ENCODE measurements around the gene VIPR1.

The VIPR1 gene

DNA sequence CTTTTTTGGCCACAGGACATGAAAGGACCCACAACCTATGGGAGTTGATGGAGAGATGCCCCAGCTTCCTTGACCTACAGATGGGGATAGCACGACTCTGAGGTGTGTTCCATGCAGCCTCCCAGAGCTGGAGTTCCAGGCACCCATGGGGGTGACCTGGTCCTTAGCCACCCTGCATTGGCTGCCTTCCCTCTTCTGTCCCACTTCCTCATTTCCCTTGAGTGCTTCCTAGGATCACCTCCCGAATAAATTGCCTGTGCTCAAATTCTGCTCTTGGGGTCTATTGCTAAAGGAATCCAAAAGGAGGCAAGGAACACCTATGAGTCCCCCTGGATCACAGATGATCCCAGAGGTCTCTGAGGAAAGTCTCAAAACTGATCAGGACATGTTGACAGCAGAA lies 24.7 kb upstream of the VIPR1 start:
- POLR2A ChIA-PET: interaction anchor here (0.6 kb wide), 1 partner anchor 261 kb away, joined by 3 read pairs; no protein-coding TSS in a partner anchor
- H3K36me3 ChIP-seq (ENCODE audit: control insufficient read depth in 2 of 2, insufficient read depth in 1 of 2, low read length in 2 of 2): no peaks in the 10 kb centered on the region
- no peak overlapping the region for H3K4me3 ChIP-seq (ENCODE audit: low read depth, low read length)
- H3K27ac ChIP-seq (ENCODE audit: extremely low read depth, low read depth, low read length): no peak overlapping the region
- H3K9me3 ChIP-seq (ENCODE audit: control insufficient read depth, insufficient read depth, low read depth, low read length): no peaks in the 10 kb centered on the region
- TF ChIP-seq ZNF350 (tag by site-specific recombination; IDR thresholded peaks at IDR 0.05) (no peak), ZBTB20 (tag by site-specific recombination; IDR thresholded peaks at IDR 0.05) (no peak), ZNF791 (tag by site-specific recombination; IDR thresholded peaks at IDR 0.05) (no peak), ZNF677 (tag by site-specific recombination; IDR thresholded peaks at IDR 0.05) (no peak), ZNF549 (tag by site-specific recombination; IDR thresholded peaks at IDR 0.05) (no peak), ZBTB7A (tag by site-specific recombination; IDR thresholded peaks at IDR 0.05; ENCODE audit: low read depth) (no peak), ZNF394 (tag by site-specific recombination; IDR thresholded peaks at IDR 0.05; ENCODE audit: borderline replicate concordance) (no peak), REPIN1 (tag by site-specific recombination; IDR thresholded peaks at IDR 0.05; ENCODE audit: low read depth) (no peak), ZNF311 (tag by site-specific recombination; IDR thresholded peaks at IDR 0.05; ENCODE audit: borderline replicate concordance) (no peak), ZFP3 (tag by site-specific recombination; IDR thresholded peaks at IDR 0.05; ENCODE audit: low read depth) (no peak), ZNF701 (tag by site-specific recombination; IDR thresholded peaks at IDR 0.05) (no peak), ZNF155 (tag by site-specific recombination; IDR thresholded peaks at IDR 0.05) (no peak), ZNF274 (IDR thresholded peaks at IDR 0.05; ENCODE audit: low read length) (no peak), ZNF274 (tag by site-specific recombination; IDR thresholded peaks at IDR 0.05; ENCODE audit: borderline replicate concordance) (no peak), ZNF404 (tag by site-specific recombination; IDR thresholded peaks at IDR 0.05) (no peak), BCL11A (tag by site-specific recombination; IDR thresholded peaks at IDR 0.05; ENCODE audit: low read depth) (no peak), ZNF169 (tag by site-specific recombination; IDR thresholded peaks at IDR 0.05) (no peak), WT1 (tag by site-specific recombination; IDR thresholded peaks at IDR 0.05) (no peak)
- TF ChIP-seq, protein P1, sequence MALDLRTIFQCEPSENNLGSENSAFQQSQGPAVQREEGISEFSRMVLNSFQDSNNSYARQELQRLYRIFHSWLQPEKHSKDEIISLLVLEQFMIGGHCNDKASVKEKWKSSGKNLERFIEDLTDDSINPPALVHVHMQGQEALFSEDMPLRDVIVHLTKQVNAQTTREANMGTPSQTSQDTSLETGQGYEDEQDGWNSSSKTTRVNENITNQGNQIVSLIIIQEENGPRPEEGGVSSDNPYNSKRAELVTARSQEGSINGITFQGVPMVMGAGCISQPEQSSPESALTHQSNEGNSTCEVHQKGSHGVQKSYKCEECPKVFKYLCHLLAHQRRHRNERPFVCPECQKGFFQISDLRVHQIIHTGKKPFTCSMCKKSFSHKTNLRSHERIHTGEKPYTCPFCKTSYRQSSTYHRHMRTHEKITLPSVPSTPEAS (tag by site-specific recombination; IDR thresholded peaks at IDR 0.05): no peak
- TF ChIP-seq, protein P2, sequence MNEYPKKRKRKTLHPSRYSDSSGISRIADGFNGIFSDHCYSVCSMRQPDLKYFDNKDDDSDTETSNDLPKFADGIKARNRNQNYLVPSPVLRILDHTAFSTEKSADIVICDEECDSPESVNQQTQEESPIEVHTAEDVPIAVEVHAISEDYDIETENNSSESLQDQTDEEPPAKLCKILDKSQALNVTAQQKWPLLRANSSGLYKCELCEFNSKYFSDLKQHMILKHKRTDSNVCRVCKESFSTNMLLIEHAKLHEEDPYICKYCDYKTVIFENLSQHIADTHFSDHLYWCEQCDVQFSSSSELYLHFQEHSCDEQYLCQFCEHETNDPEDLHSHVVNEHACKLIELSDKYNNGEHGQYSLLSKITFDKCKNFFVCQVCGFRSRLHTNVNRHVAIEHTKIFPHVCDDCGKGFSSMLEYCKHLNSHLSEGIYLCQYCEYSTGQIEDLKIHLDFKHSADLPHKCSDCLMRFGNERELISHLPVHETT (tag by site-specific recombination; IDR thresholded peaks at IDR 0.05): no peak
- TF ChIP-seq, protein P3, sequence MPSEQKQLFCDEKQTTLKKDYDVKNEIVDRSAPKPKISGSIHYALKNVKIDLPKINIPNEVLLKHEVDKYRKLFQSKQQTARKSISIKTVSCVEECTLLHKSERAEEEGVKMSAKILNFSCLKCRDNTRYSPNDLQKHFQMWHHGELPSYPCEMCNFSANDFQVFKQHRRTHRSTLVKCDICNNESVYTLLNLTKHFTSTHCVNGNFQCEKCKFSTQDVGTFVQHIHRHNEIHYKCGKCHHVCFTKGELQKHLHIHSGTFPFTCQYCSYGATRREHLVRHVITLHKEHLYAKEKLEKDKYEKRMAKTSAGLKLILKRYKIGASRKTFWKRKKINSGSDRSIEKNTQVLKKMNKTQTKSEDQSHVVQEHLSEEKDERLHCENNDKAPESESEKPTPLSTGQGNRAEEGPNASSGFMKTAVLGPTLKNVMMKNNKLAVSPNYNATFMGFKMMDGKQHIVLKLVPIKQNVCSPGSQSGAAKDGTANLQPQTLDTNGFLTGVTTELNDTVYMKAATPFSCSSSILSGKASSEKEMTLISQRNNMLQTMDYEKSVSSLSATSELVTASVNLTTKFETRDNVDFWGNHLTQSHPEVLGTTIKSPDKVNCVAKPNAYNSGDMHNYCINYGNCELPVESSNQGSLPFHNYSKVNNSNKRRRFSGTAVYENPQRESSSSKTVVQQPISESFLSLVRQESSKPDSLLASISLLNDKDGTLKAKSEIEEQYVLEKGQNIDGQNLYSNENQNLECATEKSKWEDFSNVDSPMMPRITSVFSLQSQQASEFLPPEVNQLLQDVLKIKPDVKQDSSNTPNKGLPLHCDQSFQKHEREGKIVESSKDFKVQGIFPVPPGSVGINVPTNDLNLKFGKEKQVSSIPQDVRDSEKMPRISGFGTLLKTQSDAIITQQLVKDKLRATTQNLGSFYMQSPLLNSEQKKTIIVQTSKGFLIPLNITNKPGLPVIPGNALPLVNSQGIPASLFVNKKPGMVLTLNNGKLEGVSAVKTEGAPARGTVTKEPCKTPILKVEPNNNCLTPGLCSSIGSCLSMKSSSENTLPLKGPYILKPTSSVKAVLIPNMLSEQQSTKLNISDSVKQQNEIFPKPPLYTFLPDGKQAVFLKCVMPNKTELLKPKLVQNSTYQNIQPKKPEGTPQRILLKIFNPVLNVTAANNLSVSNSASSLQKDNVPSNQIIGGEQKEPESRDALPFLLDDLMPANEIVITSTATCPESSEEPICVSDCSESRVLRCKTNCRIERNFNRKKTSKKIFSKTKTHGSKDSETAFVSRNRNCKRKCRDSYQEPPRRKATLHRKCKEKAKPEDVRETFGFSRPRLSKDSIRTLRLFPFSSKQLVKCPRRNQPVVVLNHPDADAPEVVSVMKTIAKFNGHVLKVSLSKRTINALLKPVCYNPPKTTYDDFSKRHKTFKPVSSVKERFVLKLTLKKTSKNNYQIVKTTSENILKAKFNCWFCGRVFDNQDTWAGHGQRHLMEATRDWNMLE (tag by site-specific recombination; conservative IDR thresholded peaks at IDR 0.05; ENCODE audit: low read depth): no peak
- no peaks in the 10 kb centered on the region for H3K4me1 ChIP-seq (ENCODE audit: control insufficient read depth, insufficient read depth, low read length)
- CTCF ChIA-PET: no interaction called here
